ENCODE measurements around the gene WNT3A.

GRCh38 chr1:228023294-228023639, 16.5 kb downstream of the WNT3A start:
- TF ChIP-seq, protein P1, sequence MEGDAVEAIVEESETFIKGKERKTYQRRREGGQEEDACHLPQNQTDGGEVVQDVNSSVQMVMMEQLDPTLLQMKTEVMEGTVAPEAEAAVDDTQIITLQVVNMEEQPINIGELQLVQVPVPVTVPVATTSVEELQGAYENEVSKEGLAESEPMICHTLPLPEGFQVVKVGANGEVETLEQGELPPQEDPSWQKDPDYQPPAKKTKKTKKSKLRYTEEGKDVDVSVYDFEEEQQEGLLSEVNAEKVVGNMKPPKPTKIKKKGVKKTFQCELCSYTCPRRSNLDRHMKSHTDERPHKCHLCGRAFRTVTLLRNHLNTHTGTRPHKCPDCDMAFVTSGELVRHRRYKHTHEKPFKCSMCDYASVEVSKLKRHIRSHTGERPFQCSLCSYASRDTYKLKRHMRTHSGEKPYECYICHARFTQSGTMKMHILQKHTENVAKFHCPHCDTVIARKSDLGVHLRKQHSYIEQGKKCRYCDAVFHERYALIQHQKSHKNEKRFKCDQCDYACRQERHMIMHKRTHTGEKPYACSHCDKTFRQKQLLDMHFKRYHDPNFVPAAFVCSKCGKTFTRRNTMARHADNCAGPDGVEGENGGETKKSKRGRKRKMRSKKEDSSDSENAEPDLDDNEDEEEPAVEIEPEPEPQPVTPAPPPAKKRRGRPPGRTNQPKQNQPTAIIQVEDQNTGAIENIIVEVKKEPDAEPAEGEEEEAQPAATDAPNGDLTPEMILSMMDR (IDR thresholded peaks at IDR 0.05): no peak
- TF ChIP-seq POLR2A (IDR thresholded peaks at IDR 0.05): no peak
- no peak for TF ChIP-seq POLR2AphosphoS5 (IDR thresholded peaks at IDR 0.05)

All from breast epithelium (tissue), 3 donors.